ENCODE data around the gene CUTA. TPM values are rescaled to one million over a fixed set of nuclear protein-coding genes. Genes with fewer than 3 reads are reported as not detected.

The CUTA gene
- total RNA-seq, 2 experiments from 2014 or later, result 164 to 175 TPM

DNA sequence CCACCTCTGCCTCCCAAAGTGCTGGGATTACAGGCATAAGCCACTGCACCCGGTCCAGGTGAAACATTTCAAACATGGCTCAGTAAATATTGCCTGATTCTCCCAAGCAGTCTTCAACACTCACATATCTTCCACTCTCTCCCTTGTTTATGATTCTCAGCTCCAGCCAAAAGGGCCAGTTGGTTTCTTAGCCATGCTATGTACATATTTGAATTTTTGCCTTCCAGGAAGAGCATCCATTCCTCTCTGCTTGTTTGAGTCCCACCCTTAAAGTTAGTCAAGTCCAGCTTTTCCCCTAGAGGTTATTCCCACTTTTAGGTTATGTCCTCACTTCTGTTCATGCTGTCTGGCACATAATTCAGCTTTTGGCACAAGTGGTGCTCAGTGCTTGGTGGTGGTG, 20.4 kb downstream of the CUTA start:
- H3K4me3 ChIP-seq (ENCODE audit: low read depth, low read length, poor library complexity, severe bottlenecking), result no peak overlapping the region
- CTCF ChIA-PET (ENCODE audit: unreplicated experiment), result no interaction called here
- H3K4me1 ChIP-seq (ENCODE audit: insufficient read depth, low read length, poor library complexity, severe bottlenecking), result peaks cover 25% of the 10 kb centered on the region
- peaks cover 91% of the 10 kb centered on the region for H3K36me3 ChIP-seq (ENCODE audit: insufficient read depth, low read length)
- H3K9me2 ChIP-seq (ENCODE audit: insufficient read depth, low read length), result no peaks in the 10 kb centered on the region
- no peak overlapping the region for H2AFZ ChIP-seq (ENCODE audit: low read length)
- TF ChIP-seq EZH2phosphoT487 (IDR thresholded peaks at IDR 0.05; ENCODE audit: borderline replicate concordance, low read depth, low read length), result no peak
- TF ChIP-seq, protein P1, sequence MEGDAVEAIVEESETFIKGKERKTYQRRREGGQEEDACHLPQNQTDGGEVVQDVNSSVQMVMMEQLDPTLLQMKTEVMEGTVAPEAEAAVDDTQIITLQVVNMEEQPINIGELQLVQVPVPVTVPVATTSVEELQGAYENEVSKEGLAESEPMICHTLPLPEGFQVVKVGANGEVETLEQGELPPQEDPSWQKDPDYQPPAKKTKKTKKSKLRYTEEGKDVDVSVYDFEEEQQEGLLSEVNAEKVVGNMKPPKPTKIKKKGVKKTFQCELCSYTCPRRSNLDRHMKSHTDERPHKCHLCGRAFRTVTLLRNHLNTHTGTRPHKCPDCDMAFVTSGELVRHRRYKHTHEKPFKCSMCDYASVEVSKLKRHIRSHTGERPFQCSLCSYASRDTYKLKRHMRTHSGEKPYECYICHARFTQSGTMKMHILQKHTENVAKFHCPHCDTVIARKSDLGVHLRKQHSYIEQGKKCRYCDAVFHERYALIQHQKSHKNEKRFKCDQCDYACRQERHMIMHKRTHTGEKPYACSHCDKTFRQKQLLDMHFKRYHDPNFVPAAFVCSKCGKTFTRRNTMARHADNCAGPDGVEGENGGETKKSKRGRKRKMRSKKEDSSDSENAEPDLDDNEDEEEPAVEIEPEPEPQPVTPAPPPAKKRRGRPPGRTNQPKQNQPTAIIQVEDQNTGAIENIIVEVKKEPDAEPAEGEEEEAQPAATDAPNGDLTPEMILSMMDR (conservative IDR thresholded peaks at IDR 0.05; ENCODE audit: low read length), result no peak
- no peak overlapping the region for H3K4me2 ChIP-seq (ENCODE audit: low read length)
- H3K79me2 ChIP-seq (ENCODE audit: insufficient read depth, low read depth, low read length), result peaks cover 89% of the 10 kb centered on the region
- H3K9me3 ChIP-seq (ENCODE audit: low read length), result no peaks in the 10 kb centered on the region
- POLR2A ChIA-PET, result no interaction called here
- peaks cover 28% of the 10 kb centered on the region for H4K20me1 ChIP-seq (ENCODE audit: insufficient read depth, low read length)
- intact Hi-C loops (cut with micrococcal nuclease; ENCODE audit: unreplicated experiment), result loop anchor here (10.0 kb wide), 1 partner anchor 1583 kb away; the partner anchor contains the start of genes HSPA1A and HSPA1L
- BruUV-seq (replicated peaks), result no TSS peak
- no peak overlapping the region for H3K27ac ChIP-seq (ENCODE audit: low read depth, low read length, poor library complexity, severe bottlenecking)
- no peak for DNase-seq (ENCODE audit: low spot score)

- peak overlapping the region; percentile 92 for H3K4me2 ChIP-seq (ENCODE audit: low read length)
These were observed 24.9 kb downstream of the CUTA start for GRCh38 chr6:33392979-33393378.

GRCh38 chr6:33392595-33392948, 25.3 kb downstream of the CUTA start:
- CTCF ChIA-PET (ENCODE audit: unreplicated experiment), result no interaction called here
- POLR2A ChIA-PET, result interaction anchor here (1.0 to 1.2 kb wide), 4 partner anchors 33 to 319 kb away, joined by 3 to 6 read pairs (median 4); partner anchors contain the start of genes HLA-DPA1, RPS18, TAPBP and VPS52
- intact Hi-C loops (cut with micrococcal nuclease; ENCODE audit: unreplicated experiment), result loop anchor here (5.0 to 10.0 kb wide), 3 partner anchors 95 to 1578 kb away; partner anchors contain the start of genes B3GALT4, HSPA1A, HSPA1L and RGL2

More at GRCh38 chr6:33392979-33393378, 24.9 kb downstream of the CUTA start:
- Histone ChIP-seq H3K36me3 (ENCODE audit: insufficient read depth, low read length) (peaks cover 54% of the 10 kb centered on the region), H3K9me3 (ENCODE audit: low read length) (no peaks in the 10 kb centered on the region), H3K4me1 (ENCODE audit: insufficient read depth, low read length, poor library complexity, severe bottlenecking) (peaks cover 35% of the 10 kb centered on the region), H2AFZ (ENCODE audit: low read length) (no peak overlapping the region), H4K20me1 (ENCODE audit: insufficient read depth, low read length) (peaks cover 30% of the 10 kb centered on the region), H3K79me2 (ENCODE audit: insufficient read depth, low read depth, low read length) (peaks cover 62% of the 10 kb centered on the region), H3K9me2 (ENCODE audit: insufficient read depth, low read length) (no peaks in the 10 kb centered on the region), H3K4me3 (ENCODE audit: low read depth, low read length, poor library complexity, severe bottlenecking) (peak overlapping the region; percentile 94), H3K27ac (ENCODE audit: low read depth, low read length, poor library complexity, severe bottlenecking) (peak overlapping the region; percentile 90)
- POLR2A ChIA-PET, result interaction anchor here (1.0 to 1.2 kb wide), 3 partner anchors 33 to 320 kb away, joined by 3 to 6 read pairs (median 3); partner anchors contain the start of genes HLA-DPA1, RPS18 and VPS52
- CTCF ChIA-PET (ENCODE audit: unreplicated experiment), result no interaction called here
- no TSS peak for BruUV-seq (replicated peaks)
- DNase-seq (ENCODE audit: low spot score), result no peak
- intact Hi-C loops (cut with micrococcal nuclease; ENCODE audit: unreplicated experiment), result loop anchor here (5.0 to 10.0 kb wide), 3 partner anchors 96 to 1578 kb away; partner anchors contain the start of genes B3GALT4, HSPA1A, HSPA1L and RGL2
- TF ChIP-seq EZH2phosphoT487 (IDR thresholded peaks at IDR 0.05; ENCODE audit: borderline replicate concordance, low read depth, low read length), result no peak

More at GRCh38 chr6:33392595-33392948, 25.3 kb downstream of the CUTA start:
- H3K9me3 ChIP-seq (ENCODE audit: low read length), result no peaks in the 10 kb centered on the region
- H3K4me3 ChIP-seq (ENCODE audit: low read depth, low read length, poor library complexity, severe bottlenecking), result peak overlapping the region; percentile 94
- DNase-seq (ENCODE audit: low spot score), result peak; percentile 28
- no peak overlapping the region for H2AFZ ChIP-seq (ENCODE audit: low read length)
- H4K20me1 ChIP-seq (ENCODE audit: insufficient read depth, low read length), result peaks cover 30% of the 10 kb centered on the region
- H3K4me1 ChIP-seq (ENCODE audit: insufficient read depth, low read length, poor library complexity, severe bottlenecking), result peaks cover 35% of the 10 kb centered on the region
- H3K9me2 ChIP-seq (ENCODE audit: insufficient read depth, low read length), result no peaks in the 10 kb centered on the region
- TF ChIP-seq, protein P1 (conservative IDR thresholded peaks at IDR 0.05; ENCODE audit: low read length), result no peak
- no peak for TF ChIP-seq EZH2phosphoT487 (IDR thresholded peaks at IDR 0.05; ENCODE audit: borderline replicate concordance, low read depth, low read length)
- H3K36me3 ChIP-seq (ENCODE audit: insufficient read depth, low read length), result peaks cover 50% of the 10 kb centered on the region
- peak overlapping the region; percentile 92 for H3K4me2 ChIP-seq (ENCODE audit: low read length)
- BruUV-seq (replicated peaks), result TSS peak; percentile 77
- H3K79me2 ChIP-seq (ENCODE audit: insufficient read depth, low read depth, low read length), result peaks cover 58% of the 10 kb centered on the region
- peak overlapping the region; percentile 90 for H3K27ac ChIP-seq (ENCODE audit: low read depth, low read length, poor library complexity, severe bottlenecking)

All from OCI-LY7 (cell line).